Stimulated activated CD4-positive, alpha-beta T cell treated with anti-CD3 and anti-CD28 coated beads, Interleukin-12 subunit alpha, Interleukin-12 subunit beta, amount 100 ng/mL, for 24 hours (primary cell): Measurements from ENCODE around the gene RAB11FIP2.
"Not testable (repeated sequence)": the region's sequence is repeated elsewhere in the genome, so short reads cannot be mapped to it uniquely, and the experiment has no call there.

Experiments used
- DNase-seq, 2 experiments: peaks; one replicate each; pipeline ENCODE4 v3.0.0-alpha.2; 2020; ENCODE audit warnings: low read depth in 2 of 2

RAB11FIP2 gene

GRCh38 chr10:118046395-118047156 lies at the start of gene RAB11FIP2:
TSS of gene RAB11FIP2 (minus strand) at chr10:118046941. CDS start at chr10:118046163, 778 bp downstream.
- peak; percentile 91 to 95 for DNase-seq

- no peak for DNase-seq
Measured at GRCh38 chr10:118096022-118096421, 49.3 kb upstream of the RAB11FIP2 start.

DNA sequence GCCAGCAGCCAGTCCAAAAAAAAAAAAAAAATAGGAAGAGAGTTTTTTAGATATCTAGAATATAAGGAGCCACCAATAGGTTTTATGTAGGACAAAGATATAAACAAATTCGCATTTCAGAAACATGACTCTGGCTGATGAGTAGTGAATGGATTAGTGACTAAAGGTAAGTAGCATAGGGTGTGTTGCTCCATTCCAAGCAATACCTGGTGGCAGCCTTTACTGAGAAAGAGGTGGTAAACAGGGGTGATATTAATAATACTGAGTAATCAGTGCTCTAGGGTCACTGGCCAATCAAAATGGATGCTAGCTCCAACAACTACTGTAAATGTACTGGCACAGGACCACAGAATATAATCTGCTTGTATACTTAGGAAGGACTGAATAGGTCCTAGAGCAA lies 45.5 kb upstream of the RAB11FIP2 start:
- no peak for DNase-seq

GRCh38 chr10:118080817-118081216 lies 34.1 kb upstream of the RAB11FIP2 start:
- no peak for DNase-seq

- no peak for DNase-seq
Measured at GRCh38 chr10:118076705-118077104, 30.0 kb upstream of the RAB11FIP2 start.

DNA sequence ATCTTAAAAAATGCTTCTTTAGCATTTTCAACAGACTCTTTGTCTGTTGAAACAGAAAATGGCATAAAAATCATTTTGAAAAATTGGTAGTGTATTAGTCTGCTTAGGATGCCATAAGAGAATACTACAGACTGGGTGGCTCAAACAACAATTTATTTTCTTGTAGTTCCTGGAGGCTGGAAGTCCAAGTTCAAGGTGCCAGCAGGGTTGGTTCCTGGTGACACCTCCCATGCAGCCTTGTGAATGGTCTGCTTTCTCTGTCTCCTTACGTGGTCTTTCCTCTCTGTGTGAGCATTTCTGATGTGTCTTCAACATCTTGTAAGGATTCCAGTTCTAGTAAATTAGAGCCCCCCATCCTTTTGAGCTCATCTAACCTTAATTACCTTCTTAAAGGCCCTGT lies 26.1 kb upstream of the RAB11FIP2 start:
- DNase-seq = no peak

DNA sequence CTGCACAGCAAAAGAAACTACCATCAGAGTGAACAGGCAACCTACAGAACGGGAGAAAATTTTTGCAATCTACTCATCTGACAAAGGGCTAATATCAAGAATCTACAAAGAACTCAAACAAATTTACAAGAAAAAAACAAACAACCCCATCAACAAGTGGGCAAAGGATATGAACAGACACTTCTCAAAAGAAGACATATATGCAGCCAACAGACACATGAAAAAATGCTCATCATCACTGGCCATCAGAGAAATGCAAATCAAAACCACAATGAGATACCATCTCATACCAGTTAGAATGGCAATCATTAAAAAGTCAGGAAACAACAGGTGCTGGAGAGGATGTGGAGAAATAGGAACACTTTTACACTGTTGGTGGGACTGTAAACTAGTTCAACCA lies 20.6 kb upstream of the RAB11FIP2 start:
- not testable (repeated sequence) for DNase-seq

DNA sequence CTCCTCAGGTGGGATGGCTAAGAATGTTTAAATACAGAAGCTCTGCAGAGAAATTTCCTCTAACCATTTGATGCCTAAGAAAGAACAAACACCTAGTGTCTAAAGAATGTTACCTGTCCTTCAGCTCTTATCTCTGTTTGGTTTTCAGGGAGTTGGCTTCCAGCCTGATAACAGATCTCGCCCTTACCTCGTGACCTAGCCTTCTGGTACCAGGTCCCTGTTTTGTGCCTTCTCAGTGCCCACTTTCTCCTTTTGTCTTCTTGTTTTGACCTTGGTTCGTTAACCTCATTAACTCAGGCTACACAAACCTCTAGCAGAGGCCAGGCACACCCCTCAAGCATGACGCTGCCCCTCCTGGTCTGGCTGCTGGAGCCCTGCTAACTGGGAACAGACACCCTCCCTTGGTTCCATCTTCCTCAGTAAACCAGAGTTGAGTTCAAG lies 16.1 kb upstream of the RAB11FIP2 start:
- DNase-seq = no peak

DNA sequence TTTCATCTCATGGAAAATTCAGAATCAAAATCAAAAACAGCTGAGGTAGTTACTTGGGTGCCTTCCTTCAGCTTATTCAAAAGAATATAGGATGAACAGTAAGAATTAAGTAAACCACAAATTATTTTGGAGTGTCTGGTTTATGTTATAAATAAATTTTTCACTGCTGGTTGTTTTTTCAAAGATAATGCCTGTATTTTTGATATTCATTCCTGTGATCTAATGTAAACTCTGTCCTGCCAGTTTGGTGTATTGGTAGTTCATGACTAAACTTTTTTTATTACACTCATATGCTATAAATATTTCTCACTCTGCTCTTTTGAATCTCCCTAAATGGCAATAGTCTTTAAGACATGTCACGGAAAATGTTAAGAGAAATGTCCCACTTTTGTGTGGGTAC lies 11.6 kb upstream of the RAB11FIP2 start:
- DNase-seq = no peak

- DNase-seq = no peak
Measured at GRCh38 chr10:118057361-118057760, 10.6 kb upstream of the RAB11FIP2 start.

DNA sequence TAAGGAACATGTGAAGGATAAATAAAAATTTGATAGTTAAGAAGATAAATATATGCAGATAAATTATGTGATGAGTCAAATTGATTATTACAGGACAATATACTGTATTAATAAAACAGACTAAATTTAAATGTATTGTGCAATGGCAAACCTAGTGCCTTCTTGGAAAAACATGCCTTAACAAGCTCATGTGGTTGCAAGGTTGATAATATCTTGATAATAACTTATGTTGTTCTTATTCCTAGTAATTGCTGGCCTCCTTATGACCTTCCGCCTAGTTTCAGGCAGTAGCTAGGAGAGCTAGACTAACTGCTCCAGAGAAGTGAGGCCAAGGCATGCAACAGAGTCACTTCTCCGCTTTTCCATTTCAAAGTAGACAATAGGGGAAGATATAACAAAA lies 7.6 kb upstream of the RAB11FIP2 start:
- no peak for DNase-seq

DNA sequence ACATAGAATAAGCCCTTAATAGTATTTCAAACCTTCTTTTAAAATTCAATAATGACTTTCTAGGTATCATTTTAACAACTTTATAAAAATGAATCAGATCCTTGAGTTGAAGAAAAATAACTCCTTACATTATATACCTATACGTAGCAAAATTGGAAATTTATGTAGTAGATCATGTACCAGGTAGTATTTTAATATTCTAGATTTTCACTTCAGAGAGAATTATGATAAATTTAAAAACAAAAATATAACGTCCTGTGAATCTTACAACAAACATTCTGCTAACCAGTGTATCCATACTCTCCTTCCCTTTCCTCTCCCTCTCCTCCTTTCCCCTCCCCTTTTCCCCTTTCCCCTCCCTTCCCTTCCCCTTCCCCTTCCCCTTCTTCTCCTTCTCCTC lies 6.1 kb upstream of the RAB11FIP2 start:
- DNase-seq = no peak

- no peak for DNase-seq
Measured at GRCh38 chr10:118047880-118048279, 1.1 kb upstream of the RAB11FIP2 start.

GRCh38 chr10:118047157-118047719 lies 497 bp upstream of the RAB11FIP2 start:
- no peak for DNase-seq

DNA sequence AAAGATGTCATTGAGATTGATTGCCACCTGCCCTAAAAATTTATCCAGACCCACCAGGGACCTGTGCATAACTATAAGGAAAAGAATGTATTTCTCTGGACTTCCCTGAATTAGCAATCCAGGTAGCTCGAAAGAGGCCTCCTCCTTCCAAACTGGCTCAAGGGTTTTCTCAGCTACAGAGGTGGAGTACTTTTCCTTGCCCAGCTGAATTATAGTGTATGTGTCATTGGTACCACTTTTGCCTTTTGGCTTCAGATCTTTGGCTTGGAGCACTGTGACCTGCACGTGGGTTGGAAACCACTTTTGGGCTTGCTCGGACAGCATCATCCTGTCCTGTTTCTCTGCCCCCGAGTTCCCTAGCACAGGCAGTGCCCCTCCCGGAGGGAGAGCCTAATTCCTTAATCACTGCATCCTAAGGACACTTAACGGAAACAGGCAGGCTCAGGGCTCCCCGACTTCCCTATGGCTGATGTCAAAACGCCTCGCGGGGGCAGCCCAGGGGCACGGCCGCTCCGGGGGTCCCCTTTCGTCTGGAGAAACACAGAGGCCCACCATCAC lies 825 bp downstream of the RAB11FIP2 start:
- peak; percentile 2 to 10 for DNase-seq

GRCh38 chr10:118045158-118045836 lies 1.4 kb downstream of the RAB11FIP2 start:
- no peak for DNase-seq

GRCh38 chr10:118042827-118043242 lies 3.9 kb downstream of the RAB11FIP2 start:
- DNase-seq = no peak

- DNase-seq = no peak
Measured at GRCh38 chr10:118042336-118042735, 4.4 kb downstream of the RAB11FIP2 start.

DNA sequence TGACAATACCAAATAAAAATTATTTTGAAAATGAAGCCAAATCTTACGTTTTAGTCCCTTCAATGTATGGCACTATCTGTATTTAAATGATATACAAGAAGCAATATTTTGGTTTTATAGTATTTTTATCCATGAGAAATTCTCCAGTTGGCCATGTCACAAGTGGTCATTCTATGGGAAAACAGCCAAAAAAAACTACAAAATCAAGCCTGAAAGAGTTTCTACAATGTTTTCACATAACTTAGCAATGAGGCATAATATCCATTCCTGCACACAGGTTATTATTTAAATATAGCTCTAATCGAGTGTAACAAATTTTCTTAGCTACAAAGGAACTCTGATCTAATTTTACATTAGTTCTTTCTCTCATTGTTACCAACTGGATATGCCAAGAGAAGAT lies 5.4 kb downstream of the RAB11FIP2 start:
- DNase-seq = no peak

DNA sequence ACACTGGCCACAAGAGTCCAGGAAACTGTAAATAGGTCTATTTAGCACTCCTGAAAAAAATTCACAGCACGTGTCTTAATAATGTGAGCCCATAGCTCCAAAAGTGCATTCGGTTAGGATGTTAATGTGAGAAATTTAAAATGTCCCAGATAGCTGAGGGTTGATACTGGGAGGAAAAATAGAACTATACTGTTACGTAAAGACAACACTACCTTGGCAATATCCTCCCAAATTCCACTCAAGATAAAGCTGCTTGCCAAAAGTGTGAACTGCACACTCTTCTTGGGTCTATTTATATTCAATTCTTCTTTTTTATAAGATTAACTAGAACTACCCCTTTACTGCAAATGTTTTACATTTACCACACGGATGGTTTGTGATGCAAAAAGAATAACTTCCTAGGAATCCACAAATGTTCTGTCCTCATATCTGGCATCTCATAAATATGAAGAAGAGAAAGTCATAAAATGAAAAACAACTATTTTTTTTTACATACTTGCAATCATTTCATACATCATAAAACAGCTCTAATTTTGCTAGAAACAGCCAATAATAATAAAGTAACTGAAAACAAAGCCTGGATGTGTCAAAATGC lies 10.4 kb downstream of the RAB11FIP2 start:
- no peak for DNase-seq

GRCh38 chr10:118035354-118036005 lies 11.3 kb downstream of the RAB11FIP2 start:
- DNase-seq = no peak
